Right forelimb (tissue), 1 donor: ENCODE results near the gene CDH13.

ENCODE experiments used
- DNase-seq: peaks from one replicate; pipeline ENCODE4 v3.0.0-alpha.2; 2018

The CDH13 gene

GRCh38 chr16:83393196-83393981 lies 766.6 kb downstream of the CDH13 start:
- no peak for DNase-seq

- DNase-seq, result no peak
These were observed 771.0 kb downstream of the CDH13 start for GRCh38 chr16:83397601-83398291.

DNA sequence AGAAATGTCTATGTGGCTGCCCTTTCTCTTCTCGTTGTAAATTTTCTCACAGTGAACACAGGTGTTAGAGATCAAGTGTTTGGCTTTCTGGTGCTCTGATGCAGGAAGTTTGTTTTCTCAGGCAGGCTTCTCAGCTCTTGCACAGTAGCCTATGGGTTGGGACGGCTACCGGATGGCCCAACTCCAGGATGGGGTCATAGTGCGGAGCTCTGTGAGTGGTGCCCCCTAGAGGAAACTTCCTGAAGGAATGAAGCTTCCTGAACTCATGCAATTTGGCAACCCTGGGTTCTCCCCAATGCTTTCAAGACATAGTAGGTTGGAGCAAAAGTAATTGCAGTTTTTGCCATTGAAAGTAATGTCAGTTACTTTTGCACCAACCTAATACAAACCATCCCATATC lies 773.5 kb downstream of the CDH13 start:
- DNase-seq, result no peak

DNA sequence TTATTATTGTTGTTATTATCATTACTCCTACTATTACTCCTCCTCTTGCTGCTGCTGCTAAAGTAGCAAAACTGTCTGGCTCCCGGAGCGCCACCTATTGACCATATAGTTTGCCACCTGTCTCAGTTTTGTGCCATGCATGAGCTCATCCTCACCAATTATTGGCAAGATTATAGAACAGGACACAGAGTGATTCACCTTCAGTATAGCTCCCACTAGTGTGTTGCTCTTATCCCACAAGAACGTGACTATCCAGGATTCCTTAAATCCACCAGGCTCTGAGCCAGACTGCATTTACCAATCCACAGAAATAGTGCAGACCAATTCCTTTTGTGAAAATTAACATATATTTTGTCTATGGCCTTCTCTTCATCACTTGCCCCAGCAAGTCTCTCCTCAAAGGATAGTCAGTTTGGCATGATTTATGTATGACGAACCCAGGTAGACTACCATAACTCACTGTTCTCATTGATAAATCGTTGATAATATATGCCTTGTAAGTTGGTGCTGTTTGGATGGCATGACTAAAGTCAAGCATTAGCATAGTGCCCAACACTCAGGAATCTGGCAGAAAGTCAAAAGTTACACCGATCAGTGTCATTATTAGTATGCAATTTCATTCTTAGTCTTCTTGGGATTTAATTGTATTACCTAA lies 775.5 kb downstream of the CDH13 start:
- DNase-seq, result no peak

DNA sequence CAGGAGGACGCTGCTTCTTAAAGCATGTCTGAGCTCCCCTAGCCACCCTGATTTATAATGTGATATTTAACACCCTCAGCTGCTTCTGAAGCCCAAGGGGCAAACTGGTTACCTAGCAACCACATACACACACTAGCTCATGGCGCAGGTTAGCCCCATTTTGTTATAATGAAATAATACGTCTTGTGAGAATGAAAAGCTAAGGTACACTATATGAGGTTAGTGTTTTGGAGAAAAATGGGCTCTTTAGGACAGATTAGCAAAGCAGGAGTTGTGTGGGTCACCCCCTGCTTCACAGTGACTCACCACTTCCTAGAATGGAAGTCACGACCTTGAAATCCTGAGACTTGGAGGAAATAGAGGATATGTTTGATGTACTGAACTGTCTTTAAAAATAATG lies 776.2 kb downstream of the CDH13 start:
- no peak for DNase-seq

DNA sequence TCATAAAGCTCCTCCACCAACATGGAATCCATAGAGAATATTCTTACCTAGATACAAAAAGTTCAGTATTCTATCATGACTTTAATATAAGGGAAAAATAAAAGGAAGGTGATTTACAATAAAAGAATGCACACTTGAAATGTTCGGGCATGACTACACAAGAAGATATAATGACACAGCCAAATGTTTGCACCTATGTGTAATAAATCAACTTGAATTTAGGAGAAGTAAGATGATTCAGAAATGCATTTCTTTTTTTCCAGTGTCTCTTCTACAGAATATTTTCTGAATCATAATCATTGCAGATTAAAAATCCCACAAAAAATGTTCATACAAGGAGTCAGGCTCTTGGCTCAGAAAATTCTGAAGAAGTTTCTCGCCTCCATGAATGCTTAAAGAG lies 777.0 kb downstream of the CDH13 start:
- DNase-seq, result no peak

DNA sequence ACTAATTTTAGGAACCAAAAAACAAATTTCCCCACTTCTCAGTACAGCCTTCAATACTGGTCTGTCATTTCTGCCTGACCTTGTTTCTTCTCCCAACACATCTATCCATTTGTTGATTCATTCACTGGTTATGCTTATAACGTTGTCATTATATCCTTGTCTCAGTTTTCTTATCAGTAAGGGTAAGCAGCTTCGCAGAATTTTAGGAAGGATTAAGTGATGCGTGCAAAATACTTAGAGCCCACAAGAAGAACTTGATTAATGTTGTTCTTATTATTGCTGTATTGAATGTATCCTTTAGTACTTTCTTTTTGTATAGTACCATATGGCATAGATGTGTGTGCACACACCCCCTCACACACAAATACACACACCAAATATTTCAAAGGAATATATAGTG lies 777.5 kb downstream of the CDH13 start:
- no peak for DNase-seq

DNA sequence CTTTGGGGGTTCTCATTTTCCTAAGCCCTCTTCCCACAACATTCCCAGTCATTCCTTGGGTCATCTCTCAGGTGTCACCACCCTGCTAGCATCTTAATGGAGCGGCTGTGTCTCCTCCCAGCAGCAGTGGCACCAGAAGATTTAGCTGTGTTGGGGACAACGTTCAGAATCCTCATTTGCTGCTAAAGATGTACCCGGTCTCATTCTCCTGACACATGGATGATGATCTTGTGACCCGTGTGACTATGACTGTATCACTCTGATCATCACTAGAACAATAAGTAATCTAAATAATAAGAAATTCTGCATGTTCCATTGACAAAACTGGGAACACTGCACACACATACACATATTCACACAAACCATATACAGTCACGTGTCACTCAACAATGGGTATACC lies 781.2 kb downstream of the CDH13 start:
- no peak for DNase-seq

DNA sequence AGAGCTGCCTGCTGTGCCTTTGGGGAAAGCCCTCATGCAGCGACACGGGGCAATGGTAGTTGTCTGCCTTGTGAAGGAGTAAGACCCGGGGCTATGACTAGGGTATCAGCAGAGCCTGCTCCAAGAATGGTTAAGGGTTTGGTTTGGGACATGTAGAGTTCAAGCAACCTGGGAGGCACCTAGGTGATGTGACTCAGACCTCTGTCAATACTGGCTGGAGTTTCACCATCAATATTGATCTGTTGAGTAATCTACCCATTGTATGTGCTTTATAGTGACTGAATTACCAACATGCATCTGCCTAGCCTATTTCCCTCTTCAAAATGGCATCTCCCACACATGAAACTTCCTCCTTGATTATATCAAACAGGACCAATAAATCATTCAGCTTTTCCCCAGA lies 782.6 kb downstream of the CDH13 start:
- DNase-seq, result no peak

- DNase-seq, result no peak
These were observed 791.8 kb downstream of the CDH13 start for GRCh38 chr16:83418565-83418964.

DNA sequence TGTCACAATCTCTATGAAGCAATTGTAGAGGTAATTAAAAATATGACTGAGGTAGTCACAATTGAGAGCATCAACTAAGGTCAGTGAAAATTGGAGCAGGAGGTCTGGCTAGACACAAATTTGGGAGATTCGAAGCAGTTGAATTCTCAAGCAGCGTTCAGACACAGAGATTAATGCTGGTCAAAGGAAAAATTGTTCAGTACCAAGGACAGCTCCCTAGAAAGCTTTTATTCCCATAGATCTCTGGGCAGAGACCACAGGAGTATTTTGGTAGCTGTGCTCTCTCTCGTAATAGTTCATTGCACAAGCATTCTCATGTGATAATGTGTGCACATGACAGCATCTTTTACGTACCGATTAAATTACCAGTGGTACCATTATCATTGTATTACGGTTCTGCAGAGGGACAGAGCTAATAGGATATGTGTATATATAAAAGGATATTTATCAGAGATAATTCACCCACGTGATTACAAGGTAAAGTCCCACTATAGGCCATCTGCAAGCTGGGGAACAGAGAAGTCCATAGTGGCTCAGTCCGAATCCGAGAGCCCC lies 793.5 kb downstream of the CDH13 start:
- no peak for DNase-seq

DNA sequence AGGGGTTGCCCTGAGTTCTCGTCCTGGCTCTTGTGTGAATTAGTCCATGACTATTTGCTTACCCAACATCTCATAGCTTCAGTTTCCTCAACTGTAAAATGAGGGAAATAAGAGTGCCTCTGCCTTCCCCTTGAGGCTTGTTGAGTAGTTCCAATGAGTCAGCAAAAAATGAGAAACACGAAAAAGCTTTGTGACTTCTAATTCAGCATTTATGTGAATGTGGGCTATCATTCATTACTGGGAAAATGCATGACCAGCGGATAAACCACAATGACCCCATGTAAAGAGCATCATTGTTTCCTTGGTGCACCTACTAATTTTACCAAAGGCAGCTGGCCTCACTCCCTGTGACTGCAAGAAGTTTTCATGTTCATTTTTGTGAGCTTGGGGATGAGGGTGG lies 806.4 kb downstream of the CDH13 start:
- no peak for DNase-seq

DNA sequence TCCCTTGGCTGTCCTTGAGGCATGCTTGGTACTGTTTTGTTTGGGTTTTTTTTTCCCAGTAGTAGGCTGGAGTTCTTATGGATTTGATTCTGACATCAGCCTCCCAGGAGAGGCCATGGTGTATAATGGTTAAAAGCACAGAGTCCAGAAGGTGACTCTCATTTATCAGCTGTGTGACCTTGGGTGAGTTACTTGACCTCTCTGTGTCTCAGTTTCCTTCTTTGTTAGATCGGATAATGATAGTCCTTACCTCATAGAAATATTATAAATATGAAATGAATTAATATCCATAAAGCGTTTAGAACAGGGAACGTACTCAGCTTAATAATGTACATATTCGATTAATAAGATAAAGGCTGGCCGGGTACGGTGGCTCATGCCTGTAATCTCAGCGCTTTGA lies 810.3 kb downstream of the CDH13 start:
- DNase-seq, result no peak

DNA sequence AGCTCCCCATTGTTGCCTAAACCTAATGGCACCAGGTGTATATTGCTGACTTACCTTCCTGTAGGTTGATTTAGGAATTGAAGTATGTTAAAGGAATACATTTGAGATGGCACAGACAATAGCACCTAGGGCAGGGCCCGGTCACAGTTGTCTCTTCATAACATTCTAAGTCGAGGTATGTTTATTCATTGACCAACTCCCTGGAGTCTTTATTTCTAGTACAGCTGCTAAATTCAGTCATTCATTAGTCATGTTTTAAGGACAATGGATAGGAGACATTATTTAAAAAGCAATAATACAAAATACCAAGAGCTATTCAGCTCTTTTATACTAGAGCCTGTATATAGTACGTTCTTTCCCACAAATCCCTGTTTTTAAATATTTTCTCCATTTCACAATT lies 811.6 kb downstream of the CDH13 start:
- DNase-seq, result no peak

DNA sequence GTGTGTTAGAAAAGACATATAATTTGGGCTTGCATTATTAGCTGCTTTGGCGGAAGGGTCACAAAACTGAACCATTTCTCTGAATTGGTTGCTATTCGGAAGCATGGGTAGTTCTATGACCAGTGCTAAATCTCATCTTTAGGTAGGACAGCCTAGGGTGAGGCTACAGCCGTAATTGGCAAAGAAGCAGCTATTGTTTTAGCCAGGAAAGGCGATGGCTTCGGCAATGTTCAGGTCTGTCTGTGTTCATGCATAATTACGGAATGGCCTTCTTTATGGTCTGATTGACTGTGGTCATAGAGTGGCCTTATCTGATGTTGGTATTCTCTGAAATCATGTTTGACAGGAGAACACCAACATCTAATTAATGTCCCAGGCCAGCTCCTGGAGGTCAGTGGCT lies 812.6 kb downstream of the CDH13 start:
- DNase-seq, result no peak

DNA sequence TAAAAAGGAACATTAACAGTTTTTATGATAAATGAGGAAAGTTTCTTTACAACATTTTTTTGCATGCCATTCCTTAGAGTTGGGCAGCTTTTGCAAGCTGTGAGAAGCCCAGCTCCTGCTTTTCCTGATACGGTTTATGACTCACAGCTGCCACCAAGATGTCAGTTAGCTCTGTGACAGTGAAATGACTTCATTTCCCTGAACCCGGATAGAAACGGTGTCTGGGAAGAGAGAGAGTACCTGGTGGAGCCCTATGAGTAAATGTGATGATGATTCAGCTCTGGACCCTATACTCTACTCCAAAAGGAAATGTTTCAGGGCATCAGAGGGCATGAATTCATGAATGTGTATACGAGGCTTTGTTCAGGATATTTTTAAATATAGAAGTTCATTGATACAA lies 814.7 kb downstream of the CDH13 start:
- no peak for DNase-seq

GRCh38 chr16:83443972-83444371 lies 817.2 kb downstream of the CDH13 start:
- no peak for DNase-seq

- no peak for DNase-seq
These were observed 820.8 kb downstream of the CDH13 start for GRCh38 chr16:83447560-83447959.

- DNase-seq, result no peak
These were observed 823.1 kb downstream of the CDH13 start for GRCh38 chr16:83449861-83450260.

- DNase-seq, result no peak
These were observed 827.2 kb downstream of the CDH13 start for GRCh38 chr16:83453977-83454376.

DNA sequence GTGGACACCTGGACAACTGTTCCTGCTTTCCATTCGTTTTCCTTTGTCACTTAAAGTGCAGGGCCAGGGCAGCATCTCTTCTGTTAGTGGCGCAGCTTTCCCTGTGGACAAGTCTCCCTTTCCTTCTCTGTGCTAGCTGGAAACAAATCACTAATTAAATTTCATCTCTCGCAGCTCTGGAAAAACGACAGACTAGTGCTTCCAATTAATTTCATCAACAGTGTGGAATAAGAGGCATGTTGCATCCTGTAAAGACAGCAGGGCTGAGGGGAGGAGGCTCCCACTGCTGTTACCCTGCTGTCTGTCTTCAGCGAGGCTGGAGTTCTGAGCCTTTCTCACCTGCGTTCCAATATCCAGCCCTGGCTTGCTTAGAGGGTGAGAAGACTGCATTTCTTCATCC lies 828.9 kb downstream of the CDH13 start:
- no peak for DNase-seq

GRCh38 chr16:83456934-83457333 lies 830.2 kb downstream of the CDH13 start:
- no peak for DNase-seq

DNA sequence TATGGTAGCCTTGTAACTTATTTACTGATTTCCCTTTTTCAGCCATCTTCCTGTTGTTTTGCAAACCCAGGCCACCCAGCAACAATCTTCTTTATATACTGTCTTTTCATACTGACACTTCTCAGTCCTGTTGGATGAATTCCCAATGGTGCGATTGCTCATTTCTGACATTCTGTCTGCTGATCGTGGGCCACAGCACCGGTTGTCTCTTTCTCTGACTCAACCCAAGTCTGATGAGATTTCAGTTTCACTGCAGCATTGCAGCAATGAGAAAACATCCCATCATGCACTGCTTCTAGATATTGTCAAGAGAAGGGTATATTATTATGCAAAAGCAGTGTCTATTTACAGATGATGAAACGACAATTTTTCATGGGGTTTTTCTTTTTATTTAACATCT lies 831.8 kb downstream of the CDH13 start:
- DNase-seq, result no peak

GRCh38 chr16:83464991-83465390 lies 838.2 kb downstream of the CDH13 start:
- DNase-seq, result no peak
